ENCODE data around the gene NAT14. TPM values are rescaled to one million over a fixed set of nuclear protein-coding genes. Genes with fewer than 3 reads are reported as not detected.

NAT14 gene
- total RNA-seq, 1 donor from 2014 or later, result 33.1 TPM

DNA sequence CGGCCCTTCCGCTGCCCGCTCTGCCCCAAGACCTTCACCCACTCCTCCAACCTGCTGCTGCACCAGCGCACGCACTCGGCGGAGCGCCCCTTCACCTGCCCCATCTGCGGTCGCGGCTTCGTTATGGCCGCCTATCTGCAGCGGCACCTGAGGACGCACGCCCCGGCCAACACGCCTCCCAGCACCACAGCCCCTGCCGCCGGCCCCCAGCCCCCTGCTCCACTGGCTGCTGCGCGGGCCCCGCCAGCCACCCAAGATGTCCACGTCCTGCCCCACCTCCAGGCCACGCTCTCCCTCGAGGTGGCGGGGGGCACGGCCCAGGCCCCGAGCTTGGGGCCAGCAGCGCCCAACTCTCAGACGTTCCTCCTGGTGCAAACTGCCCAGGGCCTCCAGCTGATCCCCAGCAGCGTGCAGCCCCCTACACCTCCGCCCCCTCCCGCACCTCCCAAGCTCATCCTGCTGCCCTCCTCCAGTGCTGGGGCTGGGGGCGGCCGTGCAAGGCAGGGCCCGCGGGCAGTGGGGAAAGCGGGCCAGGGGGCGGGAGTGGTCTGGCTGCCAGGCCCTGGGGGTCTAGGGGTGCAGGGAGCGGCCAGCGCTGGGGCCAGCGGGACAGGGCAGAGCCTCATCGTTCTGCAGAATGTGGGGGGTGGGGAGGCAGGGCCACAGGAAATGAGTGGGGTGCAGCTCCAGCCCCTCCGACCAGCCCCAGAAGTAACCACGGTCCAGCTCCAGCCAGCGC lies 1.9 kb upstream of the NAT14 start:
- Mint-ChIP-seq H3K4me3 (ENCODE audit: unreplicated experiment) (no peak overlapping the region), H3K9me3 (ENCODE audit: low read depth) (no peaks in the 10 kb centered on the region), H3K27me3 (ENCODE audit: low read depth) (no peaks in the 10 kb centered on the region), H3K4me1 (ENCODE audit: low read depth) (peaks cover 38% of the 10 kb centered on the region), H3K36me3 (ENCODE audit: low read depth) (no peaks in the 10 kb centered on the region), H3K27ac (ENCODE audit: unreplicated experiment) (no peak overlapping the region)
- DNase-seq (ENCODE audit: low spot score), result no peak
- TF ChIP-seq, protein P1, sequence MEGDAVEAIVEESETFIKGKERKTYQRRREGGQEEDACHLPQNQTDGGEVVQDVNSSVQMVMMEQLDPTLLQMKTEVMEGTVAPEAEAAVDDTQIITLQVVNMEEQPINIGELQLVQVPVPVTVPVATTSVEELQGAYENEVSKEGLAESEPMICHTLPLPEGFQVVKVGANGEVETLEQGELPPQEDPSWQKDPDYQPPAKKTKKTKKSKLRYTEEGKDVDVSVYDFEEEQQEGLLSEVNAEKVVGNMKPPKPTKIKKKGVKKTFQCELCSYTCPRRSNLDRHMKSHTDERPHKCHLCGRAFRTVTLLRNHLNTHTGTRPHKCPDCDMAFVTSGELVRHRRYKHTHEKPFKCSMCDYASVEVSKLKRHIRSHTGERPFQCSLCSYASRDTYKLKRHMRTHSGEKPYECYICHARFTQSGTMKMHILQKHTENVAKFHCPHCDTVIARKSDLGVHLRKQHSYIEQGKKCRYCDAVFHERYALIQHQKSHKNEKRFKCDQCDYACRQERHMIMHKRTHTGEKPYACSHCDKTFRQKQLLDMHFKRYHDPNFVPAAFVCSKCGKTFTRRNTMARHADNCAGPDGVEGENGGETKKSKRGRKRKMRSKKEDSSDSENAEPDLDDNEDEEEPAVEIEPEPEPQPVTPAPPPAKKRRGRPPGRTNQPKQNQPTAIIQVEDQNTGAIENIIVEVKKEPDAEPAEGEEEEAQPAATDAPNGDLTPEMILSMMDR (IDR thresholded peaks at IDR 0.05), result no peak

DNA sequence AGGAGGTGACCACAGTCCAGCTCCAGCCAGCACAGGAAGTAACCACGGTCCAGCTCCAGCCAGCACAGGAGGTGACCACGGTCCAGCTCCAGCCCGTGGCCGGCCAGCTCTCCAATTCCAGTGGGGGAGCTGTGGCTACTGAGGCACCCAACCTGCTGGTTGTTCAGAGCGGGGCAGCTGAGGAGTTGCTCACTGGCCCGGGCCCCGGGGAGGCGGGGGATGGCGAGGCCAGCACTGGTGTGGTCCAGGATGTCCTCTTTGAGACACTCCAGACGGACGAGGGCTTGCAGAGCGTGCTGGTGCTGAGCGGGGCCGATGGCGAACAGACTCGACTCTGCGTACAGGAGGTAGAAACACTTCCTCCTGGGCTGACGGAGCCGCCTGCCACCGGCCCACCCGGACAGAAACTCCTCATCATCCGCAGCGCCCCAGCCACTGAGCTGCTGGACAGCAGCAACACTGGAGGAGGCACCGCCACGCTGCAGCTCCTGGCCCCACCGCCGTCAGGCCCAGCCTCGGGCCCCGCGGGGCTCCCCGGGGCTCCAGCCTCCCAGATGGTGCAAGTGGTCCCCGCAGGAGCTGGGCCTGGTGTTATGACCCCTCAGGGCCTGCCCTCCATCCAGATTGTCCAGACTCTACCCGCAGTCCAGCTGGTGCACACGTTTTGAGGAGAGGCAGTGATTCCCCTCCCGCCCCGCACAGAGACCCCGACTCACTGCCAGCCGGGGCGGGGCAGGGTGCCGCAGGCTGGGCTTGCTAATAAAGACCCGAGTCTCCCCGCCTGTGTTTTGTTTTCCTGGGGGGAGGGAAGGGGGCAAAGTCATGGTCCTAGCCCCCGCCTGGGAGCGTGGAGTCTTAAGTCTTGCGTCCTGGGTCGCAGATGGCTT lies 1.0 kb upstream of the NAT14 start:
- no peaks in the 10 kb centered on the region for H3K9me3 Mint-ChIP-seq (ENCODE audit: low read depth)
- peak overlapping the region; percentile 36 for H3K27ac Mint-ChIP-seq (ENCODE audit: unreplicated experiment)
- no peak for DNase-seq (ENCODE audit: low spot score)
- peak overlapping the region; percentile 68 for H3K4me3 Mint-ChIP-seq (ENCODE audit: unreplicated experiment)
- peaks cover 33% of the 10 kb centered on the region for H3K4me1 Mint-ChIP-seq (ENCODE audit: low read depth)
- TF ChIP-seq, protein P1 (IDR thresholded peaks at IDR 0.05), result no peak
- H3K27me3 Mint-ChIP-seq (ENCODE audit: low read depth), result no peaks in the 10 kb centered on the region
- no peaks in the 10 kb centered on the region for H3K36me3 Mint-ChIP-seq (ENCODE audit: low read depth)

DNA sequence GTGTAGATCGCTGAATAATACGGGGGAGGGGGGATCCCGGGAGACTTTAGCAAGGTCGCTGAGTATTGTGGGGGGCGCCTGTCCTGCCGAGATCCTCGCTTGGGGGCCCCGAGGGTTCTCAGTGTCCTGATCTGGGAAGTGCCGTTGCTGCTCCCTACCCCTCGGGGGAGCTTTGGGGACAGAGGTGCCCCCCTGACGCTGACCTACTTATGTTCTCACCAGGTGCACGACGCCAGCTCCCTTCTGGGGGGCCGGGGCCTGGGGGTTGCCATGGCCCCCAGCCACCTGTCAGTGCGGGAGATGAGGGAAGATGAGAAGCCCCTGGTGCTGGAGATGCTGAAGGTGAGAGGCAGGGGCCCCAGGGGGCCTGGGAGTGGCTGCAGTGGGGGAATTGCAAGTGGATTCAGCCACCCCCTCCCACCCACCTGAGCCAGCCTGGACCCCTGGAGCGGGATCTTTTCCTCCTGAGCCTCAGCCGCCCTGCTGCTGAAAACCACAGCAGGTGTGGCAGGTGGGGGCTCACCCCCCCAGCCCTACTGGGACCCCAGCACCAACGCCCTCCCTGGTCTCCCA lies 537 bp downstream of the NAT14 start:
- peak overlapping the region; percentile 68 for H3K4me3 Mint-ChIP-seq (ENCODE audit: unreplicated experiment)
- no peak for DNase-seq (ENCODE audit: low spot score)
- TF ChIP-seq, protein P1 (IDR thresholded peaks at IDR 0.05), result no peak
- H3K27me3 Mint-ChIP-seq (ENCODE audit: low read depth), result no peaks in the 10 kb centered on the region
- no peaks in the 10 kb centered on the region for H3K36me3 Mint-ChIP-seq (ENCODE audit: low read depth)
- no peaks in the 10 kb centered on the region for H3K9me3 Mint-ChIP-seq (ENCODE audit: low read depth)
- H3K27ac Mint-ChIP-seq (ENCODE audit: unreplicated experiment), result peak overlapping the region; percentile 91
- peaks cover 28% of the 10 kb centered on the region for H3K4me1 Mint-ChIP-seq (ENCODE audit: low read depth)

GRCh38 chr19:55486043-55486970 lies 1.3 kb downstream of the NAT14 start:
- Mint-ChIP-seq H3K27ac (ENCODE audit: unreplicated experiment) (peak overlapping the region; percentile 99), H3K36me3 (ENCODE audit: low read depth) (no peaks in the 10 kb centered on the region), H3K4me1 (ENCODE audit: low read depth) (peaks cover 28% of the 10 kb centered on the region), H3K27me3 (ENCODE audit: low read depth) (no peaks in the 10 kb centered on the region), H3K4me3 (ENCODE audit: unreplicated experiment) (peak overlapping the region; percentile 68), H3K9me3 (ENCODE audit: low read depth) (no peaks in the 10 kb centered on the region)
- TF ChIP-seq, protein P1 (IDR thresholded peaks at IDR 0.05), result peak; percentile 42
- no peak for DNase-seq (ENCODE audit: low spot score)
